Prostate gland (tissue), 2 donors: Measurements from ENCODE around the gene F2R. TPM values are rescaled to one million over a fixed set of nuclear protein-coding genes. Genes with fewer than 3 reads are reported as not detected.
"Not testable (repeated sequence)": the region's sequence is repeated elsewhere in the genome, so short reads cannot be mapped to it uniquely, and the experiment has no call there.

ENCODE experiments used
- DNase-seq: peaks from one replicate; pipeline ENCODE4 v3.0.0-alpha.2; 2019; ENCODE audit warnings: low spot score
- H3K27ac ChIP-seq, 2 donors: fragments of 200-600 bp; sonication (generic); 2 replicates each; pipeline ENCODE4 v1.5.1; 2017 to 2019
- H3K27me3 ChIP-seq: fragments of 200-600 bp; sonication (generic); replicated peaks from 2 replicates; pipeline ENCODE4 v1.5.1; 2019; ENCODE audit not compliant: insufficient read depth
- H3K36me3 ChIP-seq, 2 donors: fragments of 200-600 bp; sonication (generic); 1 replicate in 1 of 2; 2 replicates in 1 of 2; pipeline versions ENCODE4 v1.5.1 to v1.8.1; 2017 to 2019
- H3K4me1 ChIP-seq: fragments of 200-600 bp; sonication (generic); replicated peaks from 2 replicates; pipeline ENCODE4 v1.5.1; 2019
- H3K4me3 ChIP-seq, 2 donors: fragments of 200-600 bp; sonication (generic); 2 replicates each; pipeline ENCODE4 v1.5.1; 2017 to 2019
- H3K9me3 ChIP-seq: fragments of 200-600 bp; sonication (generic); 2 replicates; pipeline ENCODE4 v1.5.1; 2017
- CTCF ChIP-seq, 4 experiments: fragments of 200-600 bp in 2 of 4; fragments of 450-650 bp in 2 of 4; sonication (generic) in 2 of 4; IDR thresholded peaks; 1 replicate in 3 of 4; 2 replicates in 1 of 4; pipeline ENCODE4 v1.5.1; 2016 to 2019; ENCODE audit warnings: antibody characterized with exemption in 4 of 4, mild to moderate bottlenecking in 2 of 4, moderate library complexity in 2 of 4
- POLR2A ChIP-seq: fragments of 450-650 bp; IDR thresholded peaks from one replicate; pipeline ENCODE4 v1.6.1; 2016; ENCODE audit warnings: antibody characterized with exemption, mild to moderate bottlenecking
- POLR2AphosphoS5 ChIP-seq: sonication (generic); formaldehyde crosslinking; IDR thresholded peaks from one replicate; pipeline ENCODE4 v1.6.1; 2017; ENCODE audit warnings: antibody characterized with exemption
- WGBS: methylation state at CpG from one replicate; pipeline ENCODE4 v1.1.5; 2018; 5-methylcytosine and 5-hydroxymethylcytosine counted together
- intact Hi-C: fragments of 100-400 bp; cut with DNase I; formaldehyde crosslinking; loops from one replicate; pipeline ENCODE4 v1.14.2; 2022
- total RNA-seq, 2 donors: library from RNA; depleted of rRNA; stranded (reverse); fragments of >200 nt; gene quantifications; one replicate each; pipeline ENCODE4 v1.1.0, GENCODE V29; 2016

F2R gene
- total RNA-seq, 2 donors from 2014 or later = 4.1 to 22.3 TPM

GRCh38 chr5:76762484-76762883 is 46.6 kb downstream of the F2R start:
- Histone ChIP-seq H3K9me3 (no peaks in the 10 kb centered on the region), H3K4me3 (no peak overlapping the region), H3K4me1 (no peaks in the 10 kb centered on the region), H3K36me3 (no peaks in the 10 kb centered on the region), H3K27ac (no peak overlapping the region), H3K27me3 (no peaks in the 10 kb centered on the region)
- intact Hi-C loops = no loop called here
- TF ChIP-seq CTCF (IDR thresholded peaks at IDR 0.05) (no peak), POLR2A (no peak), POLR2AphosphoS5 (no peak)
- WGBS = 81% methylated on average over 2 of the region's 2 CpGs
- DNase-seq = no peak

GRCh38 chr5:76763136-76763535 is 47.2 kb downstream of the F2R start:
- no peaks in the 10 kb centered on the region for H3K9me3 ChIP-seq
- H3K36me3 ChIP-seq = no peaks in the 10 kb centered on the region
- intact Hi-C loops = no loop called here
- H3K4me1 ChIP-seq = no peaks in the 10 kb centered on the region
- H3K27me3 ChIP-seq = no peaks in the 10 kb centered on the region
- H3K4me3 ChIP-seq = no peak overlapping the region
- no peak overlapping the region for H3K27ac ChIP-seq
- DNase-seq = no peak
- no peak for TF ChIP-seq POLR2AphosphoS5
- TF ChIP-seq POLR2A = no peak
- TF ChIP-seq CTCF (IDR thresholded peaks at IDR 0.05) = no peak

GRCh38 chr5:76764374-76764773 is 48.4 kb downstream of the F2R start:
- intact Hi-C loops = no loop called here

GRCh38 chr5:76765249-76765648 is 49.3 kb downstream of the F2R start:
- no peak overlapping the region for H3K27ac ChIP-seq
- intact Hi-C loops = no loop called here
- no peak for DNase-seq
- 36% methylated on average over 3 of the region's 3 CpGs for WGBS
- TF ChIP-seq CTCF (IDR thresholded peaks at IDR 0.05) (no peak), POLR2A (no peak), POLR2AphosphoS5 (no peak)
- no peaks in the 10 kb centered on the region for H3K36me3 ChIP-seq
- no peaks in the 10 kb centered on the region for H3K27me3 ChIP-seq
- no peak overlapping the region for H3K4me3 ChIP-seq
- no peaks in the 10 kb centered on the region for H3K4me1 ChIP-seq
- H3K9me3 ChIP-seq = no peaks in the 10 kb centered on the region

More at GRCh38 chr5:76764374-76764773, 48.4 kb downstream of the F2R start:
- Histone ChIP-seq H3K27me3 (no peaks in the 10 kb centered on the region), H3K36me3 (no peaks in the 10 kb centered on the region), H3K4me1 (no peaks in the 10 kb centered on the region), H3K9me3 (no peaks in the 10 kb centered on the region), H3K27ac (no peak overlapping the region), H3K4me3 (no peak overlapping the region)
- DNase-seq = no peak
- WGBS = 72% methylated on average over 3 of the region's 3 CpGs
- TF ChIP-seq POLR2A = no peak
- no peak for TF ChIP-seq CTCF (IDR thresholded peaks at IDR 0.05)
- TF ChIP-seq POLR2AphosphoS5 = no peak

- Histone ChIP-seq H3K27me3 (no peaks in the 10 kb centered on the region), H3K4me3 (no peak overlapping the region), H3K4me1 (no peaks in the 10 kb centered on the region), H3K36me3 (no peaks in the 10 kb centered on the region), H3K27ac (no peak overlapping the region), H3K9me3 (no peaks in the 10 kb centered on the region)
- intact Hi-C loops = no loop called here
- 86% methylated on average over 2 of the region's 2 CpGs for WGBS
- DNase-seq = no peak
- no peak for TF ChIP-seq POLR2AphosphoS5
Measured at GRCh38 chr5:76766746-76767145, 50.8 kb downstream of the F2R start.

GRCh38 chr5:76771041-76771440 is 55.1 kb downstream of the F2R start:
- DNase-seq = not testable (repeated sequence)
- intact Hi-C loops = loop anchor here (5.0 kb wide), 1 partner anchor 169 kb away; no protein-coding TSS in a partner anchor
- WGBS = 94% methylated on average over 14 of the region's 14 CpGs

More at GRCh38 chr5:76771041-76771440, 55.1 kb downstream of the F2R start:
- not testable (repeated sequence) for H3K27ac ChIP-seq, H3K4me3 ChIP-seq, H3K9me3 ChIP-seq, H3K4me1 ChIP-seq, H3K36me3 ChIP-seq, H3K27me3 ChIP-seq
